A673 (cell line): Measurements from ENCODE around the gene DNASE2B.

Experiments
- EZH2 ChIP-seq: fragments of 200-600 bp; sonication (generic); IDR thresholded peaks from 2 replicates; pipeline ENCODE4 v1.6.1; 2017; ENCODE audit warnings: borderline replicate concordance, low read depth, mild to moderate bottlenecking, mixed read lengths, antibody characterized with exemption, low read length; ENCODE audit not compliant: poor library complexity, severe bottlenecking
- TF ChIP-seq, protein P1 (sequence below): fragments of 300-800, 200-600 bp; sonication (generic); conservative IDR thresholded peaks from 2 replicates; pipeline ENCODE4 v1.5.1; 2017; ENCODE audit warnings: low read depth, mild to moderate bottlenecking, antibody characterized with exemption, low read length, moderate library complexity, mixed read lengths

DNA sequence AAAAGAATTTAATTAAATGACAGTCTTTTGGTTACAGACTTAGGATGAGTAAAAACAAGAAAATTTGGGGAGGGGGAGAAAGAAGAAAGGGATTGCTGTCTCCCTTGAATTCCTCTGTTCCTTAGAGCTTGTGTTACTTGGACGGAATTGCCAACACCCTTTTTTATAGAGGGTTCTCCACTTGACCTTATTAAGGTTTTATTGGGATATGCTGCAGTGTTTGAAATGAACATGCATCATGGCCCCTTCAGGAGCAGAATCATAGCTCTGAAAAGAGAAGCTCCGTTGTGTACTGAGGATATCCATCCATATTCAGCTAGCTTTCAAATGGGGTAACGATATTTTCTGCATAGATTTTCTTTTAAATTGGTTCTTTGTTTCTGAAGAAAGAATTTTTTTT, 48.2 kb upstream of the DNASE2B start:
- TF ChIP-seq, protein P1, sequence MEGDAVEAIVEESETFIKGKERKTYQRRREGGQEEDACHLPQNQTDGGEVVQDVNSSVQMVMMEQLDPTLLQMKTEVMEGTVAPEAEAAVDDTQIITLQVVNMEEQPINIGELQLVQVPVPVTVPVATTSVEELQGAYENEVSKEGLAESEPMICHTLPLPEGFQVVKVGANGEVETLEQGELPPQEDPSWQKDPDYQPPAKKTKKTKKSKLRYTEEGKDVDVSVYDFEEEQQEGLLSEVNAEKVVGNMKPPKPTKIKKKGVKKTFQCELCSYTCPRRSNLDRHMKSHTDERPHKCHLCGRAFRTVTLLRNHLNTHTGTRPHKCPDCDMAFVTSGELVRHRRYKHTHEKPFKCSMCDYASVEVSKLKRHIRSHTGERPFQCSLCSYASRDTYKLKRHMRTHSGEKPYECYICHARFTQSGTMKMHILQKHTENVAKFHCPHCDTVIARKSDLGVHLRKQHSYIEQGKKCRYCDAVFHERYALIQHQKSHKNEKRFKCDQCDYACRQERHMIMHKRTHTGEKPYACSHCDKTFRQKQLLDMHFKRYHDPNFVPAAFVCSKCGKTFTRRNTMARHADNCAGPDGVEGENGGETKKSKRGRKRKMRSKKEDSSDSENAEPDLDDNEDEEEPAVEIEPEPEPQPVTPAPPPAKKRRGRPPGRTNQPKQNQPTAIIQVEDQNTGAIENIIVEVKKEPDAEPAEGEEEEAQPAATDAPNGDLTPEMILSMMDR = no peak
- TF ChIP-seq EZH2 = no peak
